Measurements from ENCODE around the gene S1PR4. TPM values are rescaled to one million over a fixed set of nuclear protein-coding genes. Genes with fewer than 3 reads are reported as not detected.

S1PR4 gene
- total and polyA plus RNA-seq, 2 donors (not counting 1 experiment from before 2014, with no cell fraction given): not detected

DNA sequence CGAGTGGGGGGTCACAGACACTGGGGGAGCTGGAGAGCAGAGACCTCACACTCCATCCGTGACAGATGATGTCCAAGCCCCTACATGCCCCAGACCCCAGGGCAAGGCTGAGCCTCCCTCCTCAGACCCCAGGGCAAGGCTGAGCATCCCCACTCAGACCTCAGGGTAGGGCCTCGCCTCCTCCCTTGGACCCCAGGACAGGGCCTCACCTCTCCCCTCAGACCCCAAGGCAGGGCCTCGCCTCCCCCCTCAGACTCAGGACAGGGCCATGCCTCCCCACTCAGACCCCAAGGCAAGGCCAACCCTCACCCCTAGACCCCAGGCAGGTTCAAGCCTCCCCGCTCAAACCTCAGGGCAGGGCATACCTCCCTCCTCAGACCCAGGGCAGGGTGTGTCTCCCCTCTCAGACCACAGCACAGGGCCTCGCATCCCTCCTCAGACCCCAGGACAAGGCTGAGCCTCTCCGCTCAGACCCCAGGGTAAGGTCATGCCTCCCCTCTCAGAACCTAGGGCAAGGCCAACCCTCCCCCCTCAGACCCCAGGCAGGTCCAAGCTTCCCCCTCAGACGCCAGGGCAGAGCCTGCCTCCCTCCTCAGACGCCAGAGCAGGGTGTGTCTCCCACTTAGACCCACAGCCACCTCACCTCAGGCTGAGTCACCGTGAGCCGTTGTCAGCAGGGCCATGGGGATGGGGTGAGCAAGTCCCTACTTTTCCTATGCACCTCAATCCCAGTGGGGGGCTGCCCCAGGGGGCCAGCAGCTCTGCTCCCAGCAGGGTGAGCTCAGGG is 1.7 kb upstream of the S1PR4 start:
- DNase-seq (ENCODE audit: low read depth in 2 of 2): peak; percentile 33 to 73
- H3K9ac ChIP-seq (ENCODE audit: insufficient read depth, low read length): no peak overlapping the region
- no peaks in the 10 kb centered on the region for H3K36me3 ChIP-seq (ENCODE audit: control insufficient read depth, insufficient read depth, low read length)
- peaks cover 11% of the 10 kb centered on the region for H3K4me1 ChIP-seq (ENCODE audit: control insufficient read depth, extremely low read depth, insufficient read depth, low read length)
- no peaks in the 10 kb centered on the region for H3K9me3 ChIP-seq (ENCODE audit: control insufficient read depth, insufficient read depth, low read depth, low read length)
- TF ChIP-seq, protein P1, sequence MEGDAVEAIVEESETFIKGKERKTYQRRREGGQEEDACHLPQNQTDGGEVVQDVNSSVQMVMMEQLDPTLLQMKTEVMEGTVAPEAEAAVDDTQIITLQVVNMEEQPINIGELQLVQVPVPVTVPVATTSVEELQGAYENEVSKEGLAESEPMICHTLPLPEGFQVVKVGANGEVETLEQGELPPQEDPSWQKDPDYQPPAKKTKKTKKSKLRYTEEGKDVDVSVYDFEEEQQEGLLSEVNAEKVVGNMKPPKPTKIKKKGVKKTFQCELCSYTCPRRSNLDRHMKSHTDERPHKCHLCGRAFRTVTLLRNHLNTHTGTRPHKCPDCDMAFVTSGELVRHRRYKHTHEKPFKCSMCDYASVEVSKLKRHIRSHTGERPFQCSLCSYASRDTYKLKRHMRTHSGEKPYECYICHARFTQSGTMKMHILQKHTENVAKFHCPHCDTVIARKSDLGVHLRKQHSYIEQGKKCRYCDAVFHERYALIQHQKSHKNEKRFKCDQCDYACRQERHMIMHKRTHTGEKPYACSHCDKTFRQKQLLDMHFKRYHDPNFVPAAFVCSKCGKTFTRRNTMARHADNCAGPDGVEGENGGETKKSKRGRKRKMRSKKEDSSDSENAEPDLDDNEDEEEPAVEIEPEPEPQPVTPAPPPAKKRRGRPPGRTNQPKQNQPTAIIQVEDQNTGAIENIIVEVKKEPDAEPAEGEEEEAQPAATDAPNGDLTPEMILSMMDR (conservative IDR thresholded peaks at IDR 0.05 in 1 of 2, IDR thresholded peaks at IDR 0.05 in 1 of 2; ENCODE audit: low read depth in 1 of 2, low read length in 2 of 2): no peak
- TF ChIP-seq EZH2 (IDR thresholded peaks at IDR 0.05; ENCODE audit: low read length, missing control alignments): no peak
- H3K27me3 ChIP-seq (ENCODE audit: control insufficient read depth, insufficient read depth, low read length): no peaks in the 10 kb centered on the region
- H2AFZ ChIP-seq (ENCODE audit: low read length): peak overlapping the region; percentile 30
- H3K4me3 ChIP-seq (replicated peaks in 1 of 4; ENCODE audit: control extremely low read depth in 1 of 4, insufficient read depth in 1 of 4, low read depth in 3 of 4, low read length in 4 of 4): no peak overlapping the region
- H3K79me2 ChIP-seq (ENCODE audit: control insufficient read depth, insufficient read depth, low read length): no peaks in the 10 kb centered on the region
- peak overlapping the region; percentile 54 for H3K27ac ChIP-seq (ENCODE audit: insufficient read depth, low read length)
- peak overlapping the region; percentile 59 for H3K4me2 ChIP-seq (ENCODE audit: extremely low read depth, insufficient read depth, low read length)
- no peaks in the 10 kb centered on the region for H4K20me1 ChIP-seq (ENCODE audit: control insufficient read depth, extremely low read depth, insufficient read depth, low read length)

DNA sequence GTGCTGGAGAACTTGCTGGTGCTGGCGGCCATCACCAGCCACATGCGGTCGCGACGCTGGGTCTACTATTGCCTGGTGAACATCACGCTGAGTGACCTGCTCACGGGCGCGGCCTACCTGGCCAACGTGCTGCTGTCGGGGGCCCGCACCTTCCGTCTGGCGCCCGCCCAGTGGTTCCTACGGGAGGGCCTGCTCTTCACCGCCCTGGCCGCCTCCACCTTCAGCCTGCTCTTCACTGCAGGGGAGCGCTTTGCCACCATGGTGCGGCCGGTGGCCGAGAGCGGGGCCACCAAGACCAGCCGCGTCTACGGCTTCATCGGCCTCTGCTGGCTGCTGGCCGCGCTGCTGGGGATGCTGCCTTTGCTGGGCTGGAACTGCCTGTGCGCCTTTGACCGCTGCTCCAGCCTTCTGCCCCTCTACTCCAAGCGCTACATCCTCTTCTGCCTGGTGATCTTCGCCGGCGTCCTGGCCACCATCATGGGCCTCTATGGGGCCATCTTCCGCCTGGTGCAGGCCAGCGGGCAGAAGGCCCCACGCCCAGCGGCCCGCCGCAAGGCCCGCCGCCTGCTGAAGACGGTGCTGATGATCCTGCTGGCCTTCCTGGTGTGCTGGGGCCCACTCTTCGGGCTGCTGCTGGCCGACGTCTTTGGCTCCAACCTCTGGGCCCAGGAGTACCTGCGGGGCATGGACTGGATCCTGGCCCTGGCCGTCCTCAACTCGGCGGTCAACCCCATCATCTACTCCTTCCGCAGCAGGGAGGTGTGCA is 587 bp downstream of the S1PR4 start:
- Histone ChIP-seq H3K36me3 (ENCODE audit: control insufficient read depth, insufficient read depth, low read length) (no peaks in the 10 kb centered on the region), H3K27ac (ENCODE audit: insufficient read depth, low read length) (no peak overlapping the region), H3K4me1 (ENCODE audit: control insufficient read depth, extremely low read depth, insufficient read depth, low read length) (peaks cover 11% of the 10 kb centered on the region), H3K79me2 (ENCODE audit: control insufficient read depth, insufficient read depth, low read length) (no peaks in the 10 kb centered on the region), H4K20me1 (ENCODE audit: control insufficient read depth, extremely low read depth, insufficient read depth, low read length) (no peaks in the 10 kb centered on the region), H3K9me3 (ENCODE audit: control insufficient read depth, insufficient read depth, low read depth, low read length) (no peaks in the 10 kb centered on the region), H3K4me3 (replicated peaks in 1 of 4; ENCODE audit: control extremely low read depth in 1 of 4, insufficient read depth in 1 of 4, low read depth in 3 of 4, low read length in 4 of 4) (no peak overlapping the region), H2AFZ (ENCODE audit: low read length) (no peak overlapping the region), H3K4me2 (ENCODE audit: extremely low read depth, insufficient read depth, low read length) (no peak overlapping the region), H3K9ac (ENCODE audit: insufficient read depth, low read length) (no peak overlapping the region), H3K27me3 (ENCODE audit: control insufficient read depth, insufficient read depth, low read length) (no peaks in the 10 kb centered on the region)
- DNase-seq (ENCODE audit: low read depth in 2 of 2): no peak
- TF ChIP-seq EZH2 (IDR thresholded peaks at IDR 0.05; ENCODE audit: low read length, missing control alignments): no peak
- TF ChIP-seq, protein P1 (conservative IDR thresholded peaks at IDR 0.05 in 1 of 2, IDR thresholded peaks at IDR 0.05 in 1 of 2; ENCODE audit: low read depth in 1 of 2, low read length in 2 of 2): no peak

DNA sequence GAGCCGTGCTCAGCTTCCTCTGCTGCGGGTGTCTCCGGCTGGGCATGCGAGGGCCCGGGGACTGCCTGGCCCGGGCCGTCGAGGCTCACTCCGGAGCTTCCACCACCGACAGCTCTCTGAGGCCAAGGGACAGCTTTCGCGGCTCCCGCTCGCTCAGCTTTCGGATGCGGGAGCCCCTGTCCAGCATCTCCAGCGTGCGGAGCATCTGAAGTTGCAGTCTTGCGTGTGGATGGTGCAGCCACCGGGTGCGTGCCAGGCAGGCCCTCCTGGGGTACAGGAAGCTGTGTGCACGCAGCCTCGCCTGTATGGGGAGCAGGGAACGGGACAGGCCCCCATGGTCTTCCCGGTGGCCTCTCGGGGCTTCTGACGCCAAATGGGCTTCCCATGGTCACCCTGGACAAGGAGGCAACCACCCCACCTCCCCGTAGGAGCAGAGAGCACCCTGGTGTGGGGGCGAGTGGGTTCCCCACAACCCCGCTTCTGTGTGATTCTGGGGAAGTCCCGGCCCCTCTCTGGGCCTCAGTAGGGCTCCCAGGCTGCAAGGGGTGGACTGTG is 1.2 kb downstream of the S1PR4 start:
- no peaks in the 10 kb centered on the region for H3K79me2 ChIP-seq (ENCODE audit: control insufficient read depth, insufficient read depth, low read length)

More for the DNA sequence above, 1.2 kb downstream of the S1PR4 start:
- Histone ChIP-seq H3K4me2 (ENCODE audit: extremely low read depth, insufficient read depth, low read length) (no peak overlapping the region), H4K20me1 (ENCODE audit: control insufficient read depth, extremely low read depth, insufficient read depth, low read length) (no peaks in the 10 kb centered on the region), H3K36me3 (ENCODE audit: control insufficient read depth, insufficient read depth, low read length) (no peaks in the 10 kb centered on the region), H3K27ac (ENCODE audit: insufficient read depth, low read length) (no peak overlapping the region), H3K4me1 (ENCODE audit: control insufficient read depth, extremely low read depth, insufficient read depth, low read length) (peaks cover 11% of the 10 kb centered on the region), H3K9ac (ENCODE audit: insufficient read depth, low read length) (no peak overlapping the region), H3K27me3 (ENCODE audit: control insufficient read depth, insufficient read depth, low read length) (no peaks in the 10 kb centered on the region), H2AFZ (ENCODE audit: low read length) (no peak overlapping the region), H3K4me3 (replicated peaks in 1 of 4; ENCODE audit: control extremely low read depth in 1 of 4, insufficient read depth in 1 of 4, low read depth in 3 of 4, low read length in 4 of 4) (no peak overlapping the region), H3K9me3 (ENCODE audit: control insufficient read depth, insufficient read depth, low read depth, low read length) (no peaks in the 10 kb centered on the region)
- no peak for DNase-seq (ENCODE audit: low read depth in 2 of 2)
- TF ChIP-seq, protein P1 (conservative IDR thresholded peaks at IDR 0.05 in 1 of 2, IDR thresholded peaks at IDR 0.05 in 1 of 2; ENCODE audit: low read depth in 1 of 2, low read length in 2 of 2): no peak

Data from fibroblast of lung (primary cell).